Smooth muscle cell (in vitro differentiated cells): ENCODE results near the gene PITPNM3. TPM values are rescaled to one million over a fixed set of nuclear protein-coding genes. Genes with fewer than 3 reads are reported as not detected.

Source experiments
- DNase-seq: peaks from one replicate; lab custom pipeline; 2025; ENCODE audit not compliant: unreplicated experiment; lab: John Stamatoyannopoulos, UW
- H2AFZ ChIP-seq: fragments of 200-600 bp; sonication (generic); 2 replicates; pipeline ENCODE4 v1.6.0; 2016; ENCODE audit warnings: antibody characterized with exemption, low read depth, mild to moderate bottlenecking
- H3F3A ChIP-seq: fragments of 200-600 bp; sonication (generic); 2 replicates; pipeline ENCODE4 v1.6.0; 2017; ENCODE audit warnings: antibody characterized with exemption, low read depth
- H3K27ac ChIP-seq: fragments of 200-600 bp; sonication (generic); 2 replicates; pipeline ENCODE4 v1.5.1; 2016; ENCODE audit warnings: low read depth, mild to moderate bottlenecking
- H3K27me3 ChIP-seq: fragments of 200-600 bp; sonication (generic); 2 replicates; pipeline ENCODE4 v1.6.1; 2016; ENCODE audit warnings: low read depth, mild to moderate bottlenecking
- H3K36me3 ChIP-seq: fragments of 200-600 bp; sonication (generic); 2 replicates; pipeline ENCODE4 v1.5.1; 2016; ENCODE audit warnings: low read depth
- H3K4me1 ChIP-seq: fragments of 200-600 bp; sonication (generic); 2 replicates; pipeline ENCODE4 v1.5.1; 2016; ENCODE audit warnings: low read depth
- H3K4me2 ChIP-seq: fragments of 200-600 bp; sonication (generic); 2 replicates; pipeline ENCODE4 v1.6.0; 2016; ENCODE audit warnings: mild to moderate bottlenecking
- H3K4me3 ChIP-seq: fragments of 200-600 bp; sonication (generic); 2 replicates; pipeline ENCODE4 v1.5.1; 2016; ENCODE audit warnings: mild to moderate bottlenecking
- H3K79me2 ChIP-seq: fragments of 200-600 bp; sonication (generic); 2 replicates; pipeline ENCODE4 v1.6.0; 2016; ENCODE audit warnings: low read depth, mild to moderate bottlenecking
- H3K9ac ChIP-seq: fragments of 200-600 bp; sonication (generic); 2 replicates; pipeline ENCODE4 v1.6.0; 2016; ENCODE audit warnings: low read depth
- H3K9me3 ChIP-seq: fragments of 200-600 bp; sonication (generic); replicated peaks from 2 replicates; pipeline ENCODE4 v1.5.1; 2016; ENCODE audit warnings: low read depth
- H4K20me1 ChIP-seq: fragments of 200-600 bp; sonication (generic); 2 replicates; pipeline ENCODE4 v1.6.0; 2016; ENCODE audit warnings: low read depth
- CTCF ChIP-seq: fragments of 200-600 bp; sonication (generic); IDR thresholded peaks from 2 replicates; pipeline ENCODE4 v1.5.1; 2017; ENCODE audit warnings: borderline replicate concordance, mild to moderate bottlenecking, antibody characterized with exemption; ENCODE audit not compliant: insufficient read depth, poor library complexity, severe bottlenecking
- WGBS: methylation state at CpG from one replicate; pipeline ENCODE4 v1.1.7; 2016; ENCODE audit warnings: low lambda C conversion rate; 5-methylcytosine and 5-hydroxymethylcytosine counted together
- polyA plus RNA-seq: library from polyadenylated mRNA; unstranded; fragments of >200 nt; fragmentation: Nextera tagmentation; extraction: Ambion mirVana; gene quantifications from 2 replicates; pipeline ENCODE4 v1.2.1, GENCODE V29; 2016
- total RNA-seq: library from RNA; depleted of rRNA; stranded (reverse); fragments of >200 nt; gene quantifications from 2 replicates; pipeline ENCODE4 v1.2.3, GENCODE V29; 2014

The PITPNM3 gene
- total and polyA plus RNA-seq, 2 experiments from 2014 or later, result 2.4 to 2.6 TPM

- H3K9ac ChIP-seq, result no peak overlapping the region
- no peaks in the 10 kb centered on the region for H3K4me1 ChIP-seq
- 63% methylated on average over 13 of the region's 13 CpGs for WGBS
- peaks cover 7% of the 10 kb centered on the region for H3K27me3 ChIP-seq
- no peaks in the 10 kb centered on the region for H4K20me1 ChIP-seq
- H3K27ac ChIP-seq, result no peak overlapping the region
- H3K4me3 ChIP-seq, result no peak overlapping the region
- H3K36me3 ChIP-seq, result no peaks in the 10 kb centered on the region
- no peak overlapping the region for H2AFZ ChIP-seq
- H3K9me3 ChIP-seq, result no peaks in the 10 kb centered on the region
- no peaks in the 10 kb centered on the region for H3K79me2 ChIP-seq
- H3K4me2 ChIP-seq, result no peak overlapping the region
- DNase-seq, result no peak
- TF ChIP-seq CTCF, result no peak
- no peaks in the 10 kb centered on the region for H3F3A ChIP-seq
These were observed 133.6 kb downstream of the PITPNM3 start for GRCh38 chr17:6422654-6423241.

- Histone ChIP-seq H4K20me1 (no peaks in the 10 kb centered on the region), H3K4me1 (no peaks in the 10 kb centered on the region), H3K27ac (no peak overlapping the region), H3K9ac (no peak overlapping the region), H2AFZ (no peak overlapping the region), H3F3A (no peaks in the 10 kb centered on the region), H3K9me3 (no peaks in the 10 kb centered on the region), H3K27me3 (peaks cover 7% of the 10 kb centered on the region), H3K79me2 (no peaks in the 10 kb centered on the region), H3K4me3 (no peak overlapping the region), H3K4me2 (no peak overlapping the region), H3K36me3 (no peaks in the 10 kb centered on the region)
- TF ChIP-seq CTCF, result peak; percentile 86
- peak; percentile 38 for DNase-seq
- WGBS, result 35% methylated on average over 13 of the region's 13 CpGs
These were observed 134.4 kb downstream of the PITPNM3 start for GRCh38 chr17:6421700-6422604.

GRCh38 chr17:6420173-6420641 is 136.1 kb downstream of the PITPNM3 start:
- Histone ChIP-seq H3K27ac (no peak overlapping the region), H3K4me1 (no peaks in the 10 kb centered on the region), H4K20me1 (no peaks in the 10 kb centered on the region), H3K36me3 (no peaks in the 10 kb centered on the region), H3K79me2 (no peaks in the 10 kb centered on the region), H3K9ac (no peak overlapping the region), H3K9me3 (no peaks in the 10 kb centered on the region), H2AFZ (no peak overlapping the region), H3K27me3 (peaks cover 7% of the 10 kb centered on the region), H3K4me2 (no peak overlapping the region), H3F3A (no peaks in the 10 kb centered on the region), H3K4me3 (no peak overlapping the region)
- no peak for DNase-seq
- 31% methylated on average over 11 of the region's 13 CpGs for WGBS
- TF ChIP-seq CTCF, result peak; percentile 22
